ENCODE results near the gene DNHD1. TPM values are rescaled to one million over a fixed set of nuclear protein-coding genes. Genes with fewer than 3 reads are reported as not detected.

Gene DNHD1
- total RNA-seq, 1 donor from 2014 or later = 6.6 TPM

DNA sequence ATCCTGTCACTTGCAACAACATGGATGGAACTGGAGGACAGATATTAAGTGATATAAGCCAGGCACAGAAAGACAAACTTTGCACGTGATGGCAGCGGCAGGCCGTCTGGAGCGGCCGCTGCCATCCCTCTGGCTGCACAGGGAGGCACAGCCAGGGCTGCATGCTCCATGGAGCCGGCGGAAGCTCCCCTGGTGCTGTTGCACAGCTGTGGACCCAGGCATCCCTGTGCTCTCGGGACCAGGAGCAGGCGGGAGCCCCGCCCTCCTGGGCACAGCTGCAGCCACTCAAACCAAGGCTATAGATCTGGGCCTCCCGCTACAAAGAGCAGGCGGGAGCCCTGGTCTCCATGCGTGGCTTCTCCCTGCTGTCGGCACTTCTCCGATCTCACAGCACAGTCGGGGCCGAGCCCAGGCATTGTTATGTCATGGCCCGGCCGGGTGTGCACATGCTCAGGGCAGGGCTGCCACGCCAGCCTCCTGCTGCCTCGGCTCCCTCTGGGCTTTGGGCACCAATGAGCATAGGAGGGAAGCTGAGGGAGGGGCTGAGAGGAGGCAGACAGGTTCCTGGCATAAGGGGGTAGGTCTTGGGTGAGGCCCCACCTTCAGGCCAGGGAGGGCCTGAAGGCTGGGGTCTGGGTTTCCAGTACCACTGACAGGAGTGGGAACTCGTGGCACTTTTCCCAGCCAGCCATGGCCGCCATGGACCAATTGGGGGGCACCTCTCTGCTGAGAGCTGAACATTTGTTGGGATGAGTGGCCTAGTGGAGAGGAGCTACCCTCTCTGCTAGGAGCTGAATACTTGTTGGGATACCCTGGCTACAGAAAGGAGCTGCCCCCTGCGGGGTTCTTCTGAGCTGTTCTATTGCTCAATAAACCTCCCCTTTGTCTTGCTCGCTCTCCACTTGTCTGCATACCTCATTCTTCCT, 89.6 kb downstream of the DNHD1 start:
- Mint-ChIP-seq H3K4me1 (ENCODE audit: unreplicated experiment) (no peaks in the 10 kb centered on the region), H3K9me3 (ENCODE audit: unreplicated experiment) (peaks cover 30% of the 10 kb centered on the region), H3K4me3 (ENCODE audit: unreplicated experiment) (no peak overlapping the region), H3K27me3 (ENCODE audit: unreplicated experiment) (no peaks in the 10 kb centered on the region), H3K36me3 (ENCODE audit: unreplicated experiment) (peaks cover 22% of the 10 kb centered on the region), H3K27ac (ENCODE audit: unreplicated experiment) (no peak overlapping the region)
- TF ChIP-seq CTCF (IDR thresholded peaks at IDR 0.05) = no peak
- peak; percentile 81 for DNase-seq (ENCODE audit: extremely low spot score, unreplicated experiment)

DNA sequence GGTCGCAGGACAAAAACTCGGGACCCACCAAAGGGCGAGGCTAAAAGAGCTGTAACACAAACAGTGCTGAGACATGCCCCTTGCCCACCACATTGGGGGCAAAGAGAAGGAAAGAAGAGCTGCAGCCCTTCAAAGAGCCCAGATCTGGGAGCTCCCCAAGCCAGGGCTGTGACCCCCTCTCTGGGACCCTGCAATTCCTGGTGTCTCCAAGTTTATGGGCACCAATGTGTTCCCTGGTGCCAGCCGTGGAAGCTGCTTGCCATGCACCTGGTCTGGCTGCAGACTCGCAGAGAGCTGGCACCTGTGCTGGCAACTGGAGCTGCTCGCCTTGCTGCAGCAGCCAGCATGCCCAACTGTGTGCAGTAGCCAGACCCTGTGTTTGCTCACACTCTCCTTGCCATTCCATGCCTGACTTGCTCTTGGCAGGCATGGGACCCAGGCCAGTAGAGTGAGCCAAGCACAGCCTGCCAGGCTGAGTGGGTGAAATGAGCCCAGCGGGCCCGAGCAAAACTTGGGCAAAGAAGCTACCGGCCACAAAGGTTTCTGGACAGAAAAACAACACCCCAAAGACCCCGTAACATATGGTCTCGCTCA, 90.4 kb downstream of the DNHD1 start:
- Mint-ChIP-seq H3K27ac (ENCODE audit: unreplicated experiment) (no peak overlapping the region), H3K9me3 (ENCODE audit: unreplicated experiment) (peaks cover 25% of the 10 kb centered on the region), H3K4me1 (ENCODE audit: unreplicated experiment) (no peaks in the 10 kb centered on the region), H3K36me3 (ENCODE audit: unreplicated experiment) (peaks cover 24% of the 10 kb centered on the region), H3K4me3 (ENCODE audit: unreplicated experiment) (no peak overlapping the region), H3K27me3 (ENCODE audit: unreplicated experiment) (no peaks in the 10 kb centered on the region)
- DNase-seq (ENCODE audit: extremely low spot score, unreplicated experiment) = peak; percentile 64
- TF ChIP-seq CTCF (IDR thresholded peaks at IDR 0.05) = no peak

DNA sequence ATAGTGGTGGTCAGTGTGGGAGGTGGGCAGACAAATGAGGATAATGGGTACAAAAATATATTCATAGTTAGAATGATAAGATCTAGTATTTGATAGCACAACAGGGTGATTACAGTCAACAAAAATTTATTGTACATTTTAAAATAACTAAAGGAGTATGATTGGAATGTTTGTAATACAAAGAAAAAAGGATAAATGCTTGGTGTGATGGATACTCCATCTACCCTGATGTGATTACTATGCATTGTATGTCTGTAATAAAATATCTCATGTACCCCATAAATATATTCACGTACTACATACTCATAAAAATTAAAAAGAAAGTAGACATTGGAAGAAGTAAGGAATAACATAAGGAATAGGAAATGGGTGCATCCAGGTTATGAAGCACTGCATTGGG, 90.9 kb downstream of the DNHD1 start:
- no peak for DNase-seq (ENCODE audit: extremely low spot score, unreplicated experiment)
- no peaks in the 10 kb centered on the region for H3K27me3 Mint-ChIP-seq (ENCODE audit: unreplicated experiment)
- H3K4me1 Mint-ChIP-seq (ENCODE audit: unreplicated experiment) = no peaks in the 10 kb centered on the region
- H3K36me3 Mint-ChIP-seq (ENCODE audit: unreplicated experiment) = peaks cover 22% of the 10 kb centered on the region
- peaks cover 20% of the 10 kb centered on the region for H3K9me3 Mint-ChIP-seq (ENCODE audit: unreplicated experiment)
- H3K27ac Mint-ChIP-seq (ENCODE audit: unreplicated experiment) = no peak overlapping the region
- H3K4me3 Mint-ChIP-seq (ENCODE audit: unreplicated experiment) = no peak overlapping the region
- no peak for TF ChIP-seq CTCF (IDR thresholded peaks at IDR 0.05)

- H3K4me3 Mint-ChIP-seq (ENCODE audit: unreplicated experiment) = no peak overlapping the region
- TF ChIP-seq CTCF (IDR thresholded peaks at IDR 0.05) = no peak
- H3K36me3 Mint-ChIP-seq (ENCODE audit: unreplicated experiment) = peaks cover 41% of the 10 kb centered on the region
- DNase-seq (ENCODE audit: extremely low spot score, unreplicated experiment) = peak; percentile 32
- H3K4me1 Mint-ChIP-seq (ENCODE audit: unreplicated experiment) = no peaks in the 10 kb centered on the region
- no peaks in the 10 kb centered on the region for H3K9me3 Mint-ChIP-seq (ENCODE audit: unreplicated experiment)
- no peaks in the 10 kb centered on the region for H3K27me3 Mint-ChIP-seq (ENCODE audit: unreplicated experiment)
- peak overlapping the region; percentile 11 for H3K27ac Mint-ChIP-seq (ENCODE audit: unreplicated experiment)
Measured at GRCh38 chr11:6594142-6594768, 97.2 kb downstream of the DNHD1 start.
